ENCODE measurements around the gene STRA6. TPM values are rescaled to one million over a fixed set of nuclear protein-coding genes. Genes with fewer than 3 reads are reported as not detected.

The STRA6 gene
- total RNA-seq, 1 donor from 2014 or later, result 111 TPM

DNA sequence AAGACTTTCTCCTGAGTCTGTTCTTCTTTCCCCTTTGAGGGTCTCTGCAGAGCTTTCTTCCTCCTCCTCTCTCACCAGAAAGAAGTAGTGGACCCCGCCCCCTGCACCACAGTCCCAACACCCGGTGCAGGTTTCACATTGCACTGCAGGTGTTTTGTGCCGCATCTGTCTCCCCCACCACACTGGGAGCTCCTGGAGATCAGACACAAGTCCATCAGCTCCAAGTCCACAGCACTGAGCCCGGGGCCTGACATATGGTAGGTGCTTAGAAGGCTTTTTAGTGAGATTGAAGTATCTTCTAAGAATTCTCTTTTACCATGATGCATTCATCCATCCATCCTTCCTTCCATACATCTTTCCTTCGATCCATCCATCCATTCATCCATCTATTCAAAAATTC is 9.8 kb downstream of the STRA6 start:
- no peaks in the 10 kb centered on the region for H3K36me3 Mint-ChIP-seq

GRCh38 chr15:74191798-74192197 is 10.8 kb downstream of the STRA6 start:
- Mint-ChIP-seq H3K27ac (no peak overlapping the region), H3K36me3 (no peaks in the 10 kb centered on the region), H3K4me1 (peaks cover 40% of the 10 kb centered on the region), H3K27me3 (ENCODE audit: low read depth) (no peaks in the 10 kb centered on the region), H3K4me3 (no peak overlapping the region), H3K9me3 (no peaks in the 10 kb centered on the region)
- TF ChIP-seq CTCF (IDR thresholded peaks at IDR 0.05; ENCODE audit: unreplicated experiment), result no peak
- no peak for DNase-seq (ENCODE audit: low spot score in 2 of 2, unreplicated experiment in 2 of 2)

More for the DNA sequence above, 9.8 kb downstream of the STRA6 start:
- TF ChIP-seq CTCF (IDR thresholded peaks at IDR 0.05; ENCODE audit: unreplicated experiment), result no peak
- peaks cover 41% of the 10 kb centered on the region for H3K4me1 Mint-ChIP-seq
- no peak overlapping the region for H3K4me3 Mint-ChIP-seq
- no peaks in the 10 kb centered on the region for H3K27me3 Mint-ChIP-seq (ENCODE audit: low read depth)
- DNase-seq (ENCODE audit: low spot score in 2 of 2, unreplicated experiment in 2 of 2), result no peak
- no peak overlapping the region for H3K27ac Mint-ChIP-seq
- no peaks in the 10 kb centered on the region for H3K9me3 Mint-ChIP-seq

DNA sequence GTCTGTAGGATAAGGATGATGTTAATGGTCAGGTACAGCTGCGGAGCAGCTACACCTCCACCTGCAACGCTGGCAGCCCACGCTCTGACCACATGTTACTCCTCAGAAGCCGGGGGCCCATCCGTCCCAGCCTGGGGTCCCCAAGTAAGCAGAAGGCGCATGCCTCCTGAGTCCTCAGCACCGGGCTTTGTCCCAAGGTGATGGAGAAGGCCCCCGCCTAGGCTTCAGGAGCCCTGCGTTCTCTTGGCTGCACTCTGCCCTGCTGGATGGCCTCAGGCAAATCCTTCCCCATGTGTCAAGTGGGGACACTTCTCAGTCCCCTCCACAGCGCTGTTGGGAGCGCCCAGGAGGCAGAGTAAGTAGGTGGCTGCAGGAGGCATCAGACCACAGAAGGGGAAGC is 14.4 kb downstream of the STRA6 start:
- no peaks in the 10 kb centered on the region for H3K27me3 Mint-ChIP-seq (ENCODE audit: low read depth)
- H3K27ac Mint-ChIP-seq, result no peak overlapping the region
- no peaks in the 10 kb centered on the region for H3K36me3 Mint-ChIP-seq
- no peak for TF ChIP-seq CTCF (IDR thresholded peaks at IDR 0.05; ENCODE audit: unreplicated experiment)
- no peak for DNase-seq (ENCODE audit: low spot score in 2 of 2, unreplicated experiment in 2 of 2)
- no peak overlapping the region for H3K4me3 Mint-ChIP-seq
- peaks cover 25% of the 10 kb centered on the region for H3K4me1 Mint-ChIP-seq
- no peaks in the 10 kb centered on the region for H3K9me3 Mint-ChIP-seq

GRCh38 chr15:74185710-74186348 is 16.8 kb downstream of the STRA6 start:
- no peaks in the 10 kb centered on the region for H3K27me3 Mint-ChIP-seq (ENCODE audit: low read depth)
- H3K4me3 Mint-ChIP-seq, result no peak overlapping the region
- H3K27ac Mint-ChIP-seq, result no peak overlapping the region
- no peaks in the 10 kb centered on the region for H3K9me3 Mint-ChIP-seq
- peaks cover 3% of the 10 kb centered on the region for H3K36me3 Mint-ChIP-seq
- DNase-seq (ENCODE audit: low spot score in 2 of 2, unreplicated experiment in 2 of 2), result no peak
- peaks cover 9% of the 10 kb centered on the region for H3K4me1 Mint-ChIP-seq
- no peak for TF ChIP-seq CTCF (IDR thresholded peaks at IDR 0.05; ENCODE audit: unreplicated experiment)

- H3K4me3 Mint-ChIP-seq, result no peak overlapping the region
- H3K27ac Mint-ChIP-seq, result no peak overlapping the region
- no peaks in the 10 kb centered on the region for H3K4me1 Mint-ChIP-seq
- H3K36me3 Mint-ChIP-seq, result peaks cover 3% of the 10 kb centered on the region
- no peak for TF ChIP-seq CTCF (IDR thresholded peaks at IDR 0.05; ENCODE audit: unreplicated experiment)
- DNase-seq (ENCODE audit: low spot score in 2 of 2, unreplicated experiment in 2 of 2), result no peak
- no peaks in the 10 kb centered on the region for H3K27me3 Mint-ChIP-seq (ENCODE audit: low read depth)
- no peaks in the 10 kb centered on the region for H3K9me3 Mint-ChIP-seq
Observed at GRCh38 chr15:74184582-74185091, 17.9 kb downstream of the STRA6 start.
